Measurements from ENCODE around the gene C16orf82. TPM values are rescaled to one million over a fixed set of nuclear protein-coding genes. Genes with fewer than 3 reads are reported as not detected.

The C16orf82 gene
- total RNA-seq, 1 experiment from 2014 or later, result not detected

Other genes with a start within 250 kb of the C16orf82 start
- gene KDM8, start 136.6 kb downstream of the C16orf82 start, total RNA-seq (2014; rRNA removed; shearing (Covaris generic)), result 3.9 and 6.0 TPM in 2 replicates
- 49.9 and 52.3 TPM in 2 replicates for gene NSMCE1, start 201.8 kb downstream of the C16orf82 start, total RNA-seq (2014; rRNA removed; shearing (Covaris generic))
- 49.1 and 58.2 TPM in 2 replicates for gene IL4R, start 247.0 kb downstream of the C16orf82 start, total RNA-seq (2014; rRNA removed; shearing (Covaris generic))